Transverse colon (tissue), 3 donors: ENCODE measurements around the gene HEATR5B.

ENCODE experiments used
- EP300 ChIP-seq: sonication (generic); formaldehyde crosslinking; IDR thresholded peaks from one replicate; pipeline ENCODE4 v1.6.1; 2017; ENCODE audit warnings: antibody characterized with exemption, low read depth
- TF ChIP-seq, protein P1 (sequence below), 5 experiments: fragments of 200-600 bp in 3 of 5; fragments of 450-650 bp in 2 of 5; sonication (generic) in 3 of 5; IDR thresholded peaks; 1 replicate in 2 of 5; 2 replicates in 3 of 5; pipeline ENCODE4 v1.5.1; 2016 to 2017; ENCODE audit warnings: antibody characterized with exemption in 5 of 5, inconsistent platforms in 3 of 5, mild to moderate bottlenecking in 2 of 5, moderate library complexity in 1 of 5

DNA sequence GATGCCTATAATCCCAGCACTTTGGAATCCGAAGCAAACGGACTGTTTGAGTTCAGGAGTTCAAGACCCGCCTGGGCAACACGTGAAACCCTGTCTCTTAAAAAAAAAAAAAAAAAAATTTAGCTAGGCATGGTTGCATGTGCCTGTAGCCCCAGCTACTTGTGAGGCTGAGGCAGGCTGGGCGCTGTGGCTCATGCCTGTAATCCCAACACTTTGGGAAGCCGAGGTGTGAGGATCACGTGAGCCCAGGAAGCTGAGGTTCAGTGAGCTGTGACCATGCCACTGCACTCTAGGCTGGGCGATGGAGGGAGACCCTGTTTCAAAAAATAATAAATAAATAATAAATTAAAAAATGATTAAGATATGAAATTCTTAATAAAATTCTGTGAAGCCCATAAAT is 108.9 kb downstream of the HEATR5B start:
- TF ChIP-seq, protein P1, sequence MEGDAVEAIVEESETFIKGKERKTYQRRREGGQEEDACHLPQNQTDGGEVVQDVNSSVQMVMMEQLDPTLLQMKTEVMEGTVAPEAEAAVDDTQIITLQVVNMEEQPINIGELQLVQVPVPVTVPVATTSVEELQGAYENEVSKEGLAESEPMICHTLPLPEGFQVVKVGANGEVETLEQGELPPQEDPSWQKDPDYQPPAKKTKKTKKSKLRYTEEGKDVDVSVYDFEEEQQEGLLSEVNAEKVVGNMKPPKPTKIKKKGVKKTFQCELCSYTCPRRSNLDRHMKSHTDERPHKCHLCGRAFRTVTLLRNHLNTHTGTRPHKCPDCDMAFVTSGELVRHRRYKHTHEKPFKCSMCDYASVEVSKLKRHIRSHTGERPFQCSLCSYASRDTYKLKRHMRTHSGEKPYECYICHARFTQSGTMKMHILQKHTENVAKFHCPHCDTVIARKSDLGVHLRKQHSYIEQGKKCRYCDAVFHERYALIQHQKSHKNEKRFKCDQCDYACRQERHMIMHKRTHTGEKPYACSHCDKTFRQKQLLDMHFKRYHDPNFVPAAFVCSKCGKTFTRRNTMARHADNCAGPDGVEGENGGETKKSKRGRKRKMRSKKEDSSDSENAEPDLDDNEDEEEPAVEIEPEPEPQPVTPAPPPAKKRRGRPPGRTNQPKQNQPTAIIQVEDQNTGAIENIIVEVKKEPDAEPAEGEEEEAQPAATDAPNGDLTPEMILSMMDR (IDR thresholded peaks at IDR 0.05) = no peak
- no peak for TF ChIP-seq EP300
